Esophagus mucosa (tissue), 1 donor: ENCODE results near the gene DPP6. TPM values are rescaled to one million over a fixed set of nuclear protein-coding genes. Genes with fewer than 3 reads are reported as not detected.

Source experiments
- ATAC-seq: fragments of 200-7000 bp; cut with Tn5 transposase; one replicate; pipeline ENCODE4 v1.9.1; 2020
- total RNA-seq: library from RNA; stranded (reverse); gene quantifications from one replicate; pipeline ENCODE4 v1.2.4, GENCODE V29; 2023
- donor health status: DM: yes; HTN: yes; CAD: no.

The DPP6 gene
- total RNA-seq, 1 donor from 2014 or later: 0.12 TPM

DNA sequence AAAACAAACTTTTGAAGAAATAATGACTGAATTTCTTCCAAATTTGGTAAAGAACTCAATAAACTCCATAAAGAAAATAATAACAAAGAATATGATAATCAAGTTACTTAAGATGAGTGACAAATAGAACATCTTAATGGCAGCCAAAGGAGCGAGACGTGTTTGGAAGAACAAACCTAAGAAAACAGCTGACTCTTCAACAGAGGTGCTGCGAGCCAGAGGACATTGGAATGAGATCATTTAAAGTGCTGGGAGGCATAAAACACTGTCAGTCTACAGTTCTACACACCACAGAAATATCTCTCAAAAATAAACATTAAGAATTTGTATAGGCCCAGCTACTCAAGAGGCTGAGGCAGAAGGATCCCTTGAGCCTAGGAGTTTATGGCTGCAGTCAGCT lies 507.3 kb downstream of the DPP6 start:
- ATAC-seq: no peak

GRCh38 chr7:154564676-154565075 lies 512.5 kb downstream of the DPP6 start:
- no peak for ATAC-seq

GRCh38 chr7:154566877-154567276 lies 514.7 kb downstream of the DPP6 start:
- no peak for ATAC-seq

DNA sequence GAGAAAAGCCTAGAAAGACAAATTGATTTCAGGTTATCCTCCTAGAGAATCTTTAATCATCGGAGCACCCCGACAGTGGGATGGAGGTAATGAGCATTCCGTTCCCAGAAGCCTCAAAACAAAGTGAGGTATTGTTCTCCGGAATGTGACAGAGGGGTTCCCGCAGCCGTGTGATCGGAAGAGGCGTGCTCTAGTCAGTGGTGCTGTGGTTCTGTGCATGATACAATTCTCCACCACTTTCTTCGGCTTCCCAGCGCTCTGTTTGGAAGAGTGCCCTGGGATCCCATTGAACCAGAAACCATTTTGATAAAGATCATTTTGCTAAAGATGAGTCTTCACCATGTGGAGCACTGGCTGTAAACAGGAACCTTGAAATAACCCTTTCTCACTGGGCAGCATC lies 516.1 kb downstream of the DPP6 start:
- ATAC-seq: no peak

- no peak for ATAC-seq
These were observed 517.7 kb downstream of the DPP6 start for GRCh38 chr7:154569916-154570315.

DNA sequence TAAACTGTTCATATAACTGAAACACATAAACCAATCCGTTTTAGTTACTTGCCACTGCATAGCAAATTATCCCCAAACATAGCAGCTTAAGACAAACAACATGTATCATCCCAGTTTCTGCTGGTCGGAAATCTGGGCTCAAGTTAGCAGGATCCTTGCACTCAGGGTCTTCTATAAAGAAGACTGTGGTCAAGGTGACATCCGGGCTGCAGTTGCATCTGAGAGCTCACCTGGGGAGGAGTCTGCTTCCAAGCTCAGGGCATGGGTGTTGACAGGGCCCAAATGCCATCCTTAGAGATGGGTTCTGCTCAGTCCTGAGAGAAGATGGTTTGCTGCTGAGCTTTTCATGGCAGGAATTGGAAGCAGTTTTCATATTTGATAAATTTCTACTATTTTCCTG lies 519.6 kb downstream of the DPP6 start:
- no peak for ATAC-seq

DNA sequence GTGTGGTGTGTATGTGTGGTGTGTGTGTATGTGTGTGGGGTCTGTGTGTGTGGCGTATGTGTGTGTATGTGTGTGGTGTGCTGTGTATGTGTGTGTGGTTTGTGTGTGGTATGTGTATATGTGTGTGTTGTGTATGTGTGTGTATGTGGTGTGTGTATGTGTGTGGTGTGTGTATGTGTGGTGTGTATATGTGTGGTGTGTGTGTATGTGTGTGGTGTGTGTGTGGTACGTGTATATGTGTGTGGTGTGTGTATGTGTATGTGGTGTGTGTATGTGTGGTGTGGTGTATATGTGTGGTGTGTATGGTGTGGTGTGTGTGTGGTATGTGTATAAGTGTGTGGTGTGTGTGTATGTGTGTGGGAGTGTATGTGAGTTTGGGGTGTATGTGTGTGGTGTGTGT lies 522.0 kb downstream of the DPP6 start:
- no peak for ATAC-seq

GRCh38 chr7:154575497-154575896 lies 523.3 kb downstream of the DPP6 start:
- no peak for ATAC-seq

DNA sequence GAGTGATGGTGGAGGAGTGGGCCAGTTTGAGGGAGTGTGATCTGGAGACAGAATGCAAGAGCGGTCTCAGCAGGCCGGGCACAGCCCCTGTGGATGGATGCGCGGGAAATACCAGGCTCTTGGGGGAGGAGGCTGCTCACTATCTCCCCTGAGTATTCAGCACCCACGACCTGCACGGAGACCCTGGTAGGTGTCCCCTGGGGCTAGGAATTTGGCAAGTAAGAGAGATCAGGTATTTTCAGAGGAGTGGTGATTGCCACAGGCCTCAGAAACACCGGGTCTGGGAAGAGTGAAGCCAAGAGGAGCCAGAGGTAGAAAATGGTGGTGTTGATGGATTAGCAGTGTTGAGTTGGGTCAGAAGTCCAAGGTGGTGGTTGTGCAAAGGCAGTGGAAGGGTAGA lies 524.4 kb downstream of the DPP6 start:
- no peak for ATAC-seq

DNA sequence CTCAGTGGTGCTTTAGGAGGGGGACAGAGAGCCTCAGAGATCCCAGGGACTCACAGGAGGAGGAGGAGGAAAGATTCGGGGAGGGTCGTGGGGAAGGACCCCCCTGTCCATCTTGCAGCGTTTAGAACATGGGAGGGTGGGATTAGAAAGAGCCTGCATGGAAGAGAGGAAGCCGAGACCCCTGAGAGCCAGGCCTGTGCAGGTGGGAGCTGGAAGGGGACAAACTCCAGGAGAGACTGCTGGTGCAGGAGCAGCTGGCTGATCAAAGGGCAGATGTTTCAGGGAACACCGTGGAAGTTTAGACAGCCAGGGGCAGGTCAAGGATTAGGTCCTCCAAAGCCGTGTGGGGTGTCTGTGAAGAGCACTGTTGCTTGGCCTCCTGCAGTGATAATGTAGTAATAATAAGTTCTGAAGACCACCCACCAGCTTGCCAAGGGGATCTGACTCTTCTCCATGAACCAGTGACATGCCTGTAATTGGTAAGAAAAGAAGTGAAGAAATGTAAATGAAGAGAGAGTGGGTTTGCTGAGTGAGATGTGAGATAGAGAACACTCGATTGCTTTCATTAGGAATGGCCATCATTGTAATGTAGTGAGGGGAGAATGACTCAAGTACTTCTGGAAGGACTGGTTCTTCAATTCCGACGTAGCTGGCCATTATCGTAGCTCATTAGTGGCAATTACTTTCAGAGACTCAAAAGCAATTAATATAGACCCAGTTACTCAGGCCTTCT lies 525.1 kb downstream of the DPP6 start:
- no peak for ATAC-seq

DNA sequence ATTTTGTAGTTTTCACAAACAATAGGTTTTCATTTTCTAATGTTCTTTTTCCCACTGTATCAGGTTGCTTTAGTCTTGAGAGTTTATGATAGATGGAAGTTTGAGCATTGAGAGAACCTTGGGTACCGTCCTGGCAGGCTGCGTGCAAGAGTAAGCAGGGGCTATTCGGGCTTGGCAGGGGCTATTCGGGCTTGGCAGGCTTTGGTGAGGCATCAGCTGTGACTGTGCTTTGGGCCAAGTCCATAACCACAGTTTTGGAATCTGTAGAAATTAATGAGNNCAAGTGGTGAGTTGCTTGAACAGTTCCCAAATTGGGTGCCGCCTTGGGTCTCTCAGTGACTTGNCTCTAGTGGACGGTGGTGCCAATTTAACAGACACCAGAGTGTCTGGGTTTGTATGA lies 526.1 kb downstream of the DPP6 start:
- no peak for ATAC-seq

DNA sequence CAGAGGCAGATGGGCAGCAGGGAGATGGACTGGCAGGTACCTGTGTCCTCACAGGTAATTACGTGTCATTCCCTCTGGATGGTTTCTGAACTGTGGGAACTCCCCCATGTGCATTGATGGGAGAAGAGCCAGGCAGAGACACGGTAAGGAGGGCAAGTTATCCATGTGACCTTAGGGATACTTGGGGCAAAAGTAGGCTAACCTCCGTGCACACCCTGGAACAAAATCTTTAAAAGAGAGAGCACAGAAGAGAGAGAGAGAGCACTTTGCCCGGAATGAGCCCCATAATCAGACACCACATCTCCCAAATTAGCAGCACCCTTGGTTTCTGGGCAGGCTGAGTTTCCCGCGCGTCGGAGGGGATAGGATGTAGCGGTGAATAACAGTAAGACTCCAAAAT lies 527.5 kb downstream of the DPP6 start:
- no peak for ATAC-seq

DNA sequence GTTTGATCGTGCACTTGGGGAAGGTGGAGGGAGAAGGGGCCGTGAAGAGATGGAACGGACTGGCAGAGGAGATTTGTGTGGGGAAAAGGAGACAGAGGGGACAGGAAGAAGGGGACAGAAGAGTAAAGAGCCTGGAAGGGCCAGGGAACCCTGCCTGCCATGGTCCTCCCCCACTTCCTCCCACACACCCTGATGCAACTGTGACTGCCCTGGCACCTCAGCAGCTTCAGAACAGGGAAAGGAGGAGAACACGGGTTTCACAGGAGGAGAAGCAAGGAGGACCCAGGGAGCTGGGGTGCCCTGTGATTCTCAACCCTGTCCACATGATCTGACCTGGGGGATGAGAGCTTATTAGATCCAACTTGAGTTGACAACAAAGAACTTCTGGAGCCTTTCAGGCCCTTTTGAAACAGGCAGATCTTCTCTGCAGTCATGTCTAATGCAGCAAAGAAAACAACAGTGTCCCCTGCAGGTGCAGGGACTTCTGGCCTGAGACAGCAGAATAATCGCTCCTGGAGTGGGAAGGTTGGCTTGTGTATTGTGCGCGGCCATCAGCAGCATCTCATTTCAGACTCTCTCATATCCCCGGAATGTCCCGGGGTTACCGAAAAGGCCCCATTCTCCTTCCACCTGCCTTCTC lies 529.2 kb downstream of the DPP6 start:
- no peak for ATAC-seq

GRCh38 chr7:154583454-154583853 lies 531.3 kb downstream of the DPP6 start:
- ATAC-seq: no peak

- ATAC-seq: no peak
These were observed 532.4 kb downstream of the DPP6 start for GRCh38 chr7:154584352-154585252.

DNA sequence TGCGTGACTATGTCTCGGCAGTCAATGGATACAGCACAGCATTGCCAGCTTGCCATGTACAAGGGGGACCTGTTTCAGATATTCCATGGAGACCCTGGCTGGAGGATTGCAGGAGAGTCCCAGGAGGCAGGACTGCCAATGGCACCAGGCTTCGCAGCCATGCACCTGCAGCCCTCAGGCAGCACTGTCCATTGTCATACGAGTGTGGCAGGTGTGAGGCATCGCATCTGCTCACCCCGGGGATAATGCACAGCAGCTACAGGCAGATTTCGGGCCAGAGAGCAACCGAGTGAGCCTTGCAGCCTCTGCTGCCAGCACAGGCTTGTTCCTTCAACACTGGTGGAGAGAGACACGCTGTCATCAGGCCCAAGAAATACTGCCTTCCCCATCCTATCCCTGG lies 535.6 kb downstream of the DPP6 start:
- peak; percentile 23 for ATAC-seq

DNA sequence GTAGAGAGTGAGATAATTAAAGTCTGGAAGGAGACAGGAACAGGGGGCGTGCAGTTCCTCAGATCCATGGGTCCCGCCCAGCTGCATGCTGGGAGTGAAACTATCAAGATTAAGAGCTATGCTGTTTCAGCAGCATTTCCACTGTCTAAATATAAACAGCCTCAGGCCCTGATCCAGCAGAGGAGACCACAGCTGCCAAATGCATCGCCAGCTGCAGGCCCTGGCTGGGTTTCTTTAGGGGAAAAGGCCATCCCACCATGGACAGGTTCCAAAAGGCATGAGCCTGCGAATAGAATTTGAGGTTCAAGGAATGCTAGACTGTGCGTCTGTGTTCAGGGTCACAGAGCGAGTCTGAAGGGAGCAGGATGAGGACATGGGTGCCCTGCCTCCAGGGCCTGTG lies 539.3 kb downstream of the DPP6 start:
- ATAC-seq: no peak

DNA sequence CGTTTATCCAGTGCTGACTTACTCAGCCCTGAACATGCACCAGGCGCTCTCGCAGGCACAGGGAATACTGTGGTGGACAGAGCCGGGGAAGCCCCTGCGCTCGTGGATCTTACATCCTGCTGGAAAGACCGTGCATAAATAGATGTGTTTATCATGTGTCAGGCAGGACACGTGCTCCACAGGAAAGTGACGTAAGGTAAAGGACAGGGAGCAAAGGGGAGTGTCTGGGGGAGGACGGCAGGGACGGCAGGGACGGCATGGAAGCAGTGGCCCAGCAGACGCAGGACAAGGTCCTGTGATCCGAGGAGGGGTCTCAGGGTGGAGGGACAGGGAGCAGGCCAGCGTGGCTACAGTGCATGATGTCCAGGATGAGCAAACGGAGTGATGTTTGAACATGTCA lies 540.2 kb downstream of the DPP6 start:
- ATAC-seq: no peak

GRCh38 chr7:154598396-154598795 lies 546.2 kb downstream of the DPP6 start:
- no peak for ATAC-seq

- no peak for ATAC-seq
These were observed 546.7 kb downstream of the DPP6 start for GRCh38 chr7:154598864-154599263.

DNA sequence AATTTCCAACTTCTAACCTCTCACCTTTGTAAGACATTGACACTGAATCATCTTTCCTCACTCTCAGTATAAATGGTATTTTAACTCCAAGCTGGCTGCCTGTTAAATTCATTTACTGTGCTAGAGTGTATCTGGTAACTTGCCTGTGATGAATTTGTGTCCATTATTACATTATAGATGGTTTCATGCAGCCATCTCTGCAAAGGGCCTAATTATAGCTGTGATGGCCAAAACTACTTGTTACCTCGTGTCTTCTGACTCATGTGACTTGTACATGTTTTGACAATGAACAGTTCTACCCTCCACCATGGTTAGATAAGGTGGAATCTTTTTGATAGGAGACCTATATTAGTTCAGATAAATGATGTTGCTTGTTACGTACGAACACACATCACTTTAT lies 558.7 kb downstream of the DPP6 start:
- ATAC-seq: no peak

DNA sequence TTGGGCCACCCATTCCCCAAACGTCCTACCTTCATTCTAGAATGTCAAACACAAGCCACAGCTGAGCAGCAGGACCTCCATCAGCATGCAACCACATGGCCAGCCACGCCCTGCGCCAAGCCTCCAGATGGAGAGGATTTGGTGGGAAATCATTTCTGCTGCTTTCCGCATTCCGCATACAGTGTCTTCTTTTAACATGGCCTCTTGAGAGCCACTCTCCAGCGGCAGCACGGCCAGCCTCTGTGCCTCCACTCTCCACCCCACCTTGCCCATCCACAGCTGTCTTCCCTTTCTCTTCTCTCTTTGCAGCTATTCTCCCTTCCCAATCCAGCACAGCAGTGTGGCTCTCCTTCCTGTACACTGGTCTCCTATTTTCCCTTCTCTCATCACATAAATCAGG lies 561.6 kb downstream of the DPP6 start:
- no peak for ATAC-seq

- ATAC-seq: no peak
These were observed 568.0 kb downstream of the DPP6 start for GRCh38 chr7:154620141-154620755.
